ENCODE data around the gene NCOA3. TPM values are rescaled to one million over a fixed set of nuclear protein-coding genes. Genes with fewer than 3 reads are reported as not detected.

The NCOA3 gene
- total RNA-seq, 1 donor from 2014 or later: 24.6 TPM

- no peak for TF ChIP-seq CTCF (IDR thresholded peaks at IDR 0.05; ENCODE audit: partially characterized antibody, unreplicated experiment)
- Mint-ChIP-seq H3K27me3 (ENCODE audit: unreplicated experiment) (no peaks in the 10 kb centered on the region), H3K4me3 (ENCODE audit: unreplicated experiment) (no peak overlapping the region), H3K27ac (ENCODE audit: unreplicated experiment) (no peak overlapping the region), H3K36me3 (ENCODE audit: unreplicated experiment) (no peaks in the 10 kb centered on the region), H3K9me3 (ENCODE audit: unreplicated experiment) (no peaks in the 10 kb centered on the region), H3K4me1 (ENCODE audit: low read depth, unreplicated experiment) (peaks cover 8% of the 10 kb centered on the region)
- no peak for DNase-seq
Observed at GRCh38 chr20:47508278-47508677, 6.6 kb downstream of the NCOA3 start.

DNA sequence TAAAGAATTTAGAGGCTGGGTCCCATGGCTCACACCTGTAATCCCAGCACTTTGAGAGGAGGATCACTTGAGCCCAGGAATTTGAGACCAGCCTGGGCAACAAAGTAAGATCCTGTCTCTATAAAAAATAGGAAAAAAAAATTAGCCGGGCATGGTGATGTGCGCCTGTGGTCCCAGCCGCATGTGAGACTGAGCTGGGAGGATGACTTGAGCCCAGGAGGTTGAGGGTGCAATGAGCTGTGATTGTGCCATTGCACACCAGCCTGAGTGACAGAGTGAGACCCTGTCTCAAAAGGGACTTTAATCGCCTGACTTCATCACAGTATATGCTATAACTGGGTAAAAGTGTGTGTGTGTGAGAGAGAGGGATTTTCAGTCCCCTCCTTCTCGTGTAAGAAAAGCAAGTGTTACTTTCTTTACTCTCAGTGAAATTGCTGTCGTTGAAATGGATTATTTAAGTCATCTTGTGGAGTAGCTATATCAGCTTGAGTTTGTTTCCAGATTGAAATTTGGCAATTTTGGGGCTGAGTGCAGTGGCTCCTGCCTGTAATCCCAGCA is 7.5 kb downstream of the NCOA3 start:
- TF ChIP-seq CTCF (IDR thresholded peaks at IDR 0.05; ENCODE audit: partially characterized antibody, unreplicated experiment): no peak
- no peaks in the 10 kb centered on the region for H3K36me3 Mint-ChIP-seq (ENCODE audit: unreplicated experiment)
- DNase-seq: no peak
- no peak overlapping the region for H3K27ac Mint-ChIP-seq (ENCODE audit: unreplicated experiment)
- no peak overlapping the region for H3K4me3 Mint-ChIP-seq (ENCODE audit: unreplicated experiment)
- peaks cover 4% of the 10 kb centered on the region for H3K4me1 Mint-ChIP-seq (ENCODE audit: low read depth, unreplicated experiment)
- H3K9me3 Mint-ChIP-seq (ENCODE audit: unreplicated experiment): no peaks in the 10 kb centered on the region
- H3K27me3 Mint-ChIP-seq (ENCODE audit: unreplicated experiment): no peaks in the 10 kb centered on the region

DNA sequence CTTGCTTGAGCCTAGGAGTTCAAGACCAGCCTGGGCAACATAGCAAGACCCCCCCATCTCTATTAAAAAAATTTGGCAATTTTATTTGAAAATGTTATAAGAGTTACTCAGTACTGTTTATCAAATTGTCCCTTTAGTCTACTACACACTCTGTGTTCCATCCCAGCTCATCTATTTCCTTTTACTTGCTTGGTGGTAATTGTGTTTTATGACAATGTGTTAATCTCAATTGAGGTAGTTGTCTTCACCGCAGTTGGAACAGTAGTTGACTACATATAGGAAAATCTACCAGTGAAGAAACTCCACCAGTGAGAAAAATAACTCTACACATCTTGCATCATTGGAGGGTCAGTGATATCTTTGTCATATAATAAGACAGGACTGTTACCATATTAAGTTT is 8.0 kb downstream of the NCOA3 start:
- H3K4me3 Mint-ChIP-seq (ENCODE audit: unreplicated experiment): no peak overlapping the region

GRCh38 chr20:47515843-47516242 is 14.2 kb downstream of the NCOA3 start:
- peaks cover 10% of the 10 kb centered on the region for H3K9me3 Mint-ChIP-seq (ENCODE audit: unreplicated experiment)
- H3K36me3 Mint-ChIP-seq (ENCODE audit: unreplicated experiment): peaks cover 9% of the 10 kb centered on the region
- no peak for TF ChIP-seq CTCF (IDR thresholded peaks at IDR 0.05; ENCODE audit: partially characterized antibody, unreplicated experiment)
- no peak overlapping the region for H3K4me3 Mint-ChIP-seq (ENCODE audit: unreplicated experiment)
- no peak overlapping the region for H3K27ac Mint-ChIP-seq (ENCODE audit: unreplicated experiment)
- H3K4me1 Mint-ChIP-seq (ENCODE audit: low read depth, unreplicated experiment): no peaks in the 10 kb centered on the region
- no peak for DNase-seq
- no peaks in the 10 kb centered on the region for H3K27me3 Mint-ChIP-seq (ENCODE audit: unreplicated experiment)

More for the DNA sequence above, 8.0 kb downstream of the NCOA3 start:
- DNase-seq: no peak
- H3K27ac Mint-ChIP-seq (ENCODE audit: unreplicated experiment): no peak overlapping the region
- H3K9me3 Mint-ChIP-seq (ENCODE audit: unreplicated experiment): no peaks in the 10 kb centered on the region
- no peaks in the 10 kb centered on the region for H3K36me3 Mint-ChIP-seq (ENCODE audit: unreplicated experiment)
- no peak for TF ChIP-seq CTCF (IDR thresholded peaks at IDR 0.05; ENCODE audit: partially characterized antibody, unreplicated experiment)
- no peaks in the 10 kb centered on the region for H3K27me3 Mint-ChIP-seq (ENCODE audit: unreplicated experiment)
- peaks cover 4% of the 10 kb centered on the region for H3K4me1 Mint-ChIP-seq (ENCODE audit: low read depth, unreplicated experiment)

GRCh38 chr20:47521059-47521808 is 19.5 kb downstream of the NCOA3 start:
- Mint-ChIP-seq H3K4me3 (ENCODE audit: unreplicated experiment) (no peak overlapping the region), H3K4me1 (ENCODE audit: low read depth, unreplicated experiment) (no peaks in the 10 kb centered on the region), H3K36me3 (ENCODE audit: unreplicated experiment) (peaks cover 31% of the 10 kb centered on the region), H3K27ac (ENCODE audit: unreplicated experiment) (no peak overlapping the region), H3K9me3 (ENCODE audit: unreplicated experiment) (peaks cover 19% of the 10 kb centered on the region), H3K27me3 (ENCODE audit: unreplicated experiment) (no peaks in the 10 kb centered on the region)
- DNase-seq: no peak
- no peak for TF ChIP-seq CTCF (IDR thresholded peaks at IDR 0.05; ENCODE audit: partially characterized antibody, unreplicated experiment)

Data from glutamatergic neuron (in vitro differentiated cells).